Daoy (cell line): Measurements from ENCODE around the gene QSOX2. TPM values are rescaled to one million over a fixed set of nuclear protein-coding genes. Genes with fewer than 3 reads are reported as not detected.
"Not testable (repeated sequence)": the region's sequence is repeated elsewhere in the genome, so short reads cannot be mapped to it uniquely, and the experiment has no call there.

ENCODE experiments used
- DNase-seq: peaks from one replicate; pipeline ENCODE4 v3.0.0-alpha.2; 2015; ENCODE audit warnings: low read depth
- total RNA-seq: library from RNA; depleted of rRNA; stranded (reverse); fragments of >200 nt; shearing (Covaris generic); gene quantifications from 2 replicates; pipeline ENCODE4 v1.2.3, GENCODE V29; 2014

QSOX2 gene
- total RNA-seq, 1 experiment from 2014 or later: 30.3 TPM

DNA sequence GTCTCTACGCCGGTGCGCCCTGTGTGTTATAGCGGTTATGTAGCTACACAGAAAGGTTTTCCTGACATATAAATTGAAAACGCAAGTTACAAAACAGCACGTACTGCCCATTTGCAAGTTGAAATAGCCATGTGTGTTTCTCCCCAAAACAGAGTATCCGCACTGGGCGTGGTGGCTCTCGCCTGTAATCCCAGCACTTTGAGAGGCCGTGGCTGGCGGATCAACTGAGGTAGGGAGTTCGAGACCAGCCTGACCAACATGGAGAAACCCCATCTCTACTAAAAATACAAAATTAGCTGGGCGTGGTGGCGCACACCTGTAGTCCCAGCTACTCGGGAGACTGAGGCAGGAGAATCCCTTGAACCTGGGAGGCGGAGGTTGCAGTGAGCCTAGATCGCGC lies 21.0 kb upstream of the QSOX2 start:
- not testable (repeated sequence) for DNase-seq

DNA sequence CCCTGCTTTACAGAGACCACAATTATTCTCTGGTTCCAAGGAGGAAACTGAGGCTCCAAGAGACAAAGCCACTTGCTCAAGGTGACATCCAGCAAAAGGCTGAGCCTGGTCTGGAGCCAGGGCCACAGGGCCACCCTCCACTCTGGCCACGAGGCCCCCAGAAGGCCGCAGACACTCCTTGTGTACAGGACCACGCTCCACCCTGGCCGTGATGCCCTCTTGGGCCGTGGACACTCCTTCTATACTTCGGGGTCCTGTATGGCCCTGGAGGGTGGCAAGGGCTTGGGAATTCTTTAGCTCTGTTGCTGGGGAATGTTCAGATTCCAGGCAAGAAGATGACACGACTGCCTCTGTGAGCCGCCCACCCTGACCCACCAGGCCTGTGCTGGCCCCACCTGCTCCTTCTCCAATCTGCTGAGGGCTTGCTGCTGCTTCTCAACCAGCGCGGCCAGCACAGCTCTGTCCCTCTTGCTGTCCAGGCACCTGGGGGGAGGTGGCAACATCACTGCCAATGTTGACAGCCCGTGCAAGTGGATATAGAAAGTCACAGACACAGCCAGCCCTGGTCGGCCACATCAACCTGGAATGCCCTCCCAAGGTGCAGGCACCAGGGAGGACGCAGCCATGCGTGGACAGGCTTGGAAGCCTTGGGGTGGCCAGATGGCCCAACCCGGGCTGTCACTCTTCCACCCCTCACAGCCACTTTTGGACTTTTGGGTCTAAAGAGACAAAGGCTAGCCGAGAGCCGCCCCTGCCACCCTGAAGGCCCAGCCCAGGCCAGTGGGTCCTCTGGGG lies 20.1 kb upstream of the QSOX2 start:
- DNase-seq: no peak

DNA sequence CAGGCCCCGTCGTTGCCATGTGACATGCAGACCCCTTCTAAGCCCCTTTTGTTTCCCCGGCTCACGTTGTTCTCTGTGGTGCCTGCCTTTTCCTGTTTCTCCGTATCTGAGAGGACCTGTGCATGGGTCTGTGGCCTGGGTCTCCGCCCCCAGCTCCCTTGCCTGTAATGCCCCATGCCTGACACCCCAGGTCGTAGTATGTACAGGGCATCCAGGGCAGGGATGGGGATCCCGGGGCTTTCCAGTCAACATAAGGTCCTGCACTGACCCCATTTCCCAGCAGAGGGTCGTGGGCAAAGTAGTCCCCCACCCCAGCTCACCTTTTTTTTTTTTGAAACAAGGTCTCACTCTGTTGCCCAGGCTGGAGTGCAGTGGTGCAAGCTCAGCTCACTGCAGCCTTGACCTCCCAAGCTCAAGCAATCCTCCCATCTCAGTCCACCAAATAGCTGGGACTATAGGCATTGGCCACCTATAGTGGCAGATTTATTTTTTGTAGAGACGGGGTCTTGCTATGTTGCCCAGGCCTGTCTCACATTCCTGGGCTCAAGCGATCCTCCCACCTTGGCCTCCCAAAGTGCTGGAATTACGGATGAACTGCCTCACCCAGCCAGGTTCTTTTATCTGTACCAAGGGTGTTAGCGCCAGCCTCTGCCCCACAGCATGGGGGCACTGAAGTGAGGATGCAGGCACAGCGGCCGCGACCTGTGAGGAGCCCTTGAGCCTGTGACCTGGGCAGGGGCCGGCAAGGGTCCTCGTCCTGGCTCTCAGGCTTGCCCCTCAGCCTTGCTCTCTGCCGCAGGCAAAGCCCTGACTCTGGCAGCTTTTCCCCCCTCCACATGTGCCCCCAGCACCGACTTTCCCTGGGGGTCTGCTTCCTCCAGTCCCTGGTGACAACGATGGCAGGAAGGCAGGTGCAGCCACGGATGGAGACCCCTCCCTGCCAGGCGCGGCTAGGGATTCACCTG lies 19.1 kb upstream of the QSOX2 start:
- no peak for DNase-seq

DNA sequence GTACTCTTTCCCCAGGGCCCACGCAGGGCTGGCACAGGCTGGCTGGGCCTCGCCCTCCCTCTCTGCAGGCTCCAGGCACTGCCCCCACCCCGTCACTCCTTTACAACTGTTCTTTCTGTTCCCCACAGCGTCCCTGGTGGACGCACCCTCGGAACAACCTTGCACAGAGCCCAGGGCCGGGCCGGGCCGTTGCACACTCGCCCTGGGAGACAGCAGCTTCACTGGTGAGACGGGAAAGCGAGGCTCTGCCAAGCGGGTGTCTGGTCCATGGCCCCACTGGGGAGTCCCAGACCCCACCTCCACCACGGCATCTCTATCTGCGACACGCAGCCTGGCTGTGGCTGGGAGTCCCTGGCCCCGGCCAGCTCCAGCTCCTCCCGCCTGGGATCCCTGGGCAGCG lies 18.4 kb upstream of the QSOX2 start:
- DNase-seq: no peak

DNA sequence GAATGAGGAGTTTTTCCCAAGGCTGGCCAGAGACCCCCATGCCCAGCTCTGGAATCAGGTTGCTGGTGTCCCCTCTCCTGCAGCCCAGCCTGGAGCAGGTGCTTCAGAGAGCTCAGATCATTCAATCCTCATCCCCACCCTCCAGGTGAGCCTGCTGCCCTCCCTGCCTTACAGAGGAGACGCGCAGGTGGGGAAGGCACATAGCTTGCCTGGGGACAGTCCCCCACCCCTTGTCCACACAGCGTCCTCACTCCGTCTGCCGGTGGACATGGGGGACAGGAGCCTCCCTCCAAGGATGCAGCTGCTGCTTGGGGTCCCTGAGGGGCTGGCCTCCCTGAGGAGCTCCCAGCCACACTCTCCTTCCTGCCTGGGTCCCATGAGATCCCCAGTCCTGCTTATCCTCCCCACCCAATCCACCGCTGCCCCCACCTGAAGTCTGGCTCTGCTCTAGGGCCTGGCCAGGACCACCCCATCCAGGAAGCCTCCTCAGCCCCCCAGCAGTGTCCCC lies 17.1 kb upstream of the QSOX2 start:
- DNase-seq: no peak

DNA sequence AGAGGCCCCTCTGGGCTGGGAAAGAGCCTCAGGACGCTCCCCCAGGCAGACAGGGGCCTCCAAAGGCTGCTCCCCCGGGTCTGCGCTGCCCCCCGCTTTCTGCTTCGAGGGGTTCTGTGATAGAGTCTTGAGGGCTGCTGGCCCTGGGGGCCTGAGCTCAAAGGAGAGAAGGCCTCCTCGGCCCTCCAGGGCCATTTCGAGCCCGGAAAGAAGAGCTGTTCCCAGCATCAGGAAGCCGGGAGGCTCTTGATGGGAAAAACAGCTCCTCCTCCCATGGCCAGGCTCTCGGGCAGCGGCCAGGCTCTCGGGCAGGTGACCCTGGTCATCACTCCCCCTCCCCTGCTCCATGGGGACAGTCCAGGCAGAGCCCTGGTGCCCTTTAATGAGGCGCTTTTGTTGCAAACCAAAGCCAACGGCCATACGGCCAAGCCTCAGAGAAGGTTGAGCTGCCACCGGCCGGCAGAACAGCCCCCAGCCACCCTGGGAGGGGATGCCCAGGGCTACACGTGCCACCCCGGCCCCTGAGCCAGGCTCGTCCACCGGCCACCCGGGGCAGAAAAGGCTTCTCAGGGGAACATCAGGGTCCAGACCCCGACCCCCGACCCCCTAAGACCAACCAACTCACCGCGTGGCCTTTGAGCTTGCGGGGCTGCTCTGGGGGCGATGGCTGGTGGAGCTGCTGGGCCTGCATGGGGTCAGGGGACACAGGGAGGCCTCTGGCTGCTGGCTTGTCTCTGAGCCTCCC lies 16.2 kb upstream of the QSOX2 start:
- no peak for DNase-seq

DNA sequence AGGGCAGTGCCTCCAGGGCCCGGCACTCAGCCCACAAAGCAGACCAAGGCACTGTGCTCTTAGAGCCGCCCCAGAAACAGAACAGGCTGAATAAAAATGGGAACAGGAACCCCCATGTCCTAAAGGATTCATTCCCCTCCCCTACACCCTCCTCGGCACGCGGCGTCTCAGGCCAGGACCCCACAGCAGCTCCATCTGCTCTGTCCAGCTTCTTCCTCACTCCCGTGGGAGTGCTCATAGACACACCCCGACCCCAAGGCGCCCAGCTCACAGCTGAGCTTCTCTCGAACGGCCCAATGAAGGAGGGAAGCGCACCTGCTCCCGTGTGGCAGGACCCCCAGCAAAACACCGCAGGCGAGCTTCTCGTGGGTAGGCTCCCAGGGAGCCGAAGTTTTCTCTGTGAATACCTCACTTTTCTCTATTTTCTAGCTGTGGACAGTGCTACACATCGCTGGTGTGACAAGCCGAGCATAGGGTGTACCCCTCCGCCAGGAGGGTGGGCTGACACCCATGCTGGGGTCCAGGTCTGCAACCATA lies 15.4 kb upstream of the QSOX2 start:
- DNase-seq: no peak

DNA sequence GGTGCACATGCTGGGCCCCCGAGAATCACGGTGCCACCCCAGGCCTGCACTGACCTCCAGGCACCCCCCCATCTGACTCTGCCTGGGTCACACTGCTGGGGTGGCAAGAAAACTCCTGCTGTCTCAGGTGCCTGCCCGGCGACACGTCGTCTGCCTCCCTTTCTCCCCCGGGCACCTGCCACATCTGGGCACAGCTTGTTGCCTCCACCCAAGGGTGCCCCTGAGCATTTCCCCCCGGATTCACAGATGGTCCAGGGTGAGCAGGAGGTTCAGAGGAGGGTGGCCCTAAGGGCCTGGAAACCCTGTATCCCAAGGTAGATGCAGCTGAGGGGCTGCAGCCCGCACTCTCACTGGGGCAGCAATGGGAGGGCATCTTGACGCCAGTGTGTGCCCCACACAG lies 14.9 kb upstream of the QSOX2 start:
- no peak for DNase-seq

DNA sequence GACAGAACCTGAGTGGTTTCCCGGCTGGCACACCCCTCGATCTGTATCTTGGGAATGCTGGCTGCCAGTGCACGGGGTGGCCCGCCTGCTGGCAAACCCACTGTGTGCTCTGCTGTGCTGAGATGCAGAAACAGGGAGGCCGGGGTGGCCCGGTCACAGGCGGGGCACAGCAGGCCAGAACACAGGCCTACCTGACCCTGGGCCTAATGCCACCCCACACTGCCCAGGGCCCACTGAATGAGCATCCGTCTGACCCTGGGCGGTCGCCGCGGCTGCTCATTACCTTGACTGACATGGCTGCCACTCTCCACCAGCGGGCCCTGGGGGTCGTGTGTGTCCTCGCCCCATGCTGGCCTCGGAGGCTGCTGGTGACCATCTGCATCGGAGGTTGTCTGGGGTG lies 14.2 kb upstream of the QSOX2 start:
- DNase-seq: no peak

DNA sequence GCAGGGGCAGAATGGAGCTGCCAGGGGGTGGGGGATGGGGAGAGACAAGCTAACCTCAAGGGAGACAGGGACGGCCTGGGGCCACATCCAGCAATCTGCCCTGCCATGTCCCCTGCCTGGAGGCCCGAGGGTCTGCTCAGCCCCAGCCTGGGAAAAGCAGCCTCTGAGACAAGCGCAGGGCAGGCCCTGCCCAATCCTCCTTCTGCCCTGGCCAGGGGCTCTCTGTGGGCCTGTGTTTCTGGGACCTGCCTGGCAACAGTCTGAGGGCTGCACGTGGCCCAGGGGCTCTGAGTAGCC lies 13.9 kb upstream of the QSOX2 start:
- no peak for DNase-seq

DNA sequence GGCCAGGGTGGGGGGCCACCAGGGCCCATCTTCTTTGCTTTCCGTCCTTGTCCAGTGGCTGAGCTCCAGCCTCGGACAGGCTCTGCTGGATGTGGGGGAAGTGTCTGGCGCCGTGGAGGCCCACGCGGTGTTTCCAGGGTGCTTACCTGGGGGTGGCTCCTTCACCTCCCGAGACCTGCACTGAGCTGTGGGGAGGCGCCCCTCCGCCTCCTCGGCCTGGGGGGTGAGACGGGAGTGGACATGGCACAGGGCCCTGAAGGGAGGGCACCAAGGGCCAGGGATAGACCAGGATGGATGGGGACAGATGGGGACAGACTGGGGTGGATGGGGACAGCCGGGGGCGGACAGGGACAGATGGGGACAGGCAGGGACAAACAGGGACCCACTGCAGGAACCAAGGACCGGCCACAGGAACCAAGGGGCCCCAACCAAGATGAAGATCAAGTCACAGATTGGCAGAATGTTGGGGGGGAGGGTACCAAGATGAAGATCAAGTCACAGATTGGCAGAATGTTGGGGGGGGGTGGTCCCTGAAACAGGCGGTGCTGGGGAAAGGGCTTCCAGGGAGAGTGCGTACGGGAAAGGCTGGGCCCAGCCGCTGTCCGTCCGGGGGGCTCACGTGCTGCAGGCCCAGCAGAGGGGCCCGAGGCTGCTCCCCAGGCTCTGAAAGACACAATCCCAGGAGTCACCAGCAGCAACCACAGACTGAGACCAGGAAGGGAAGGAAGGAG lies 13.3 kb upstream of the QSOX2 start:
- DNase-seq: no peak

DNA sequence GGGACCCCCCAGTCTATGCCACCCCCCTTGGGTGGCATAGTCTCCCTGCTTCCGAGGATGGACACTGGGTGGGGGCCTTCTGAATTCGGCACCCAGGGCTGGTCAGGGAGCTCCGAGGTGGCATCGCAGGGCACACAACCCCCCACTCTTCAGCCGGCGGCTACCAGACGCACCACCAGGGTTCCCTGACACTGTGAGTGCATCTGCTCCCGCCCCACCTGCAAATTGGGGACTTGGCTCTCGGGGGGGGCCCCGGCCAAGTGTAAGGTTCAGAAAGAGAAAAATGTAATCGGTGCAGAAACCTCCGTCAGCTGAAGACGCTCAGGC lies 12.7 kb upstream of the QSOX2 start:
- DNase-seq: no peak

DNA sequence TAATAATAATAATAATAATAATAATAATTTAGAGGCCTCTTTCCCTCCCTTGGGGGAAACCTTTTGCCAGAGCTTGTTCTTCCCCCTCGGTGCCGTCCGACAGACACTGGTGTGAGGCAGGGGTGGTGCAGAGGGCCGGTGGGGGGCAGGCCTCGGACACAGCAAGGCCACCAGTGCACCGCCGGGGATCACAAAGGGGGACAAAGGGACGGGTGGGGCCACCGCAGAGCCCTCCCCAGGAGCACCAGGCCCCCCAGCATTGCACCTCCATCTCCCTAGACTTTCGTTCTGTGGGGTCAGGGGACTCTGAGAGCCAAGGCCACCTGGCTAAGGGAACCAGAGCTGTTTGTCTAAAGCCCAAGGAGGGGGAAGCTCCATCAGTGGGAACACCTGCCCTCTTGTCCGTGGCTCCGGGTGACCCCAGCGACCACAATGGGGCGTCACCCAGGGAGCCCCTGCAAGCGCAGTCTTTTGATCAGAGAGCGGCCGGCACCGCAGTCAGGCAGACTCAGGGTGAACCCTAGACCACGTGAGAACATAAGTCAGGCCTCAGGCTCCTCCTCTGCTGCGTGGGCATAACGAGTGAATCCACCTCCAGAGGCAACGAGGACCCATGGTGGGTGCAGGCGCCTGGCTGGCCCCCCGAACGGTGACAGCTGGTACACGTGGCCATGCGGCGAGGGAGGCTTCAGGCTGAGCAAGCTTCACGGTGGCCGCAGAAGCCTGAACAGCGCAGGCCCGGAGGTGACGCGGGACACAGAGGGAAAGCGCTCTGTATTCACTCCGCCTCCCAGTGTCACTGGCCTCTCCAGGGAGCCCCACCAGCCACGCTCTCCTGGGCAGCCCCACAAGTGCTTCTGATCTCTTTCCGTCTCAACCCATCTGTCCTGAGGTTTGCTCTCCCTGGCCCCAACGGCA lies 12.0 kb upstream of the QSOX2 start:
- no peak for DNase-seq

DNA sequence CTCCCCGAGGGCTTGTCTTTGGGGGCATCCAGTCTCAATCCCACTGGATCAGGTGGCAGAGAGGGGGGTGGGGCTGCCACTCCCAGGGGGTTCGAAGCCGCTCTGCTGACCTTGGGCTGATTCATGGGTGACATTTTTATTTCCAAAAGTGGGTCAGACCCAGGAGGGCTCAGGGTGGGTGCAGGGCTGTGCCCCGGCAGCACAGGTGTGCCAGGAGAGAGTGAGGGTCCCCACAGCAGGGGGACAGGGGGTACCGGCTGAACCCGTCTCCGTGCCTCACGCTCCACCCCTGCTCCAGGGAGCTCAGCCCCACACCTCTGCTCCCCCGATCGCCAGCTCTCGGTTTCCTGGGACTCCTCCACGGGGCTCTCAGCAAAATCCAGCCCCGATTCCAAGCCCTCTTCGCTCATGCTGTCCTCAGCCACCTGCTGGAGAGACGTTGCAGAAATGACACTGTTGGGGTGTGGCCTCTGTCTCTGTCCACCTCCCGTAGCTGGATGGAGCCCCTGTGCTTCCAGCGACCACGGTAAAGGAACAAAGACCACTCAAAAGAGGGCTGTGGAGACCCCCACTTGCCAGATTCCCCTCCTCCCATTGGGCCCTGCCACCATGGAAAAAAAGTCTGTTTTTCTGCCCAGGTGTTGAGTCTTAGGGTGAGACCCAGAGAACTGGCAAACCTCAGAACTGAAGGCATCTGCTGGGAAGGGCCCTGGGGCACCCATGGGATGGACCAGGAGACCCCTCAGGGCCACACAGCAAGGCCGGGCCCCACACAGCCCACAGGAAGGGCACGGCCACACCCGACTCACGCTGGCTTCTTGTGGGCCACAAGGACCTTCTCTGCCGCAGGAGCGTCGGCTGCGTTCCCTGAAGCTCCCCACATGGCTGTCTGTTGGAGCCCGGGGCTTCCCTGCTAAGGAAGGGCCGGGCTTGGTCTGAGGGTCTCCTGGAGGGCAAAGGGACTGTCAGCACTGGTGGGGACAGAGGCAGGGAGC lies 10.6 kb upstream of the QSOX2 start:
- DNase-seq: no peak

DNA sequence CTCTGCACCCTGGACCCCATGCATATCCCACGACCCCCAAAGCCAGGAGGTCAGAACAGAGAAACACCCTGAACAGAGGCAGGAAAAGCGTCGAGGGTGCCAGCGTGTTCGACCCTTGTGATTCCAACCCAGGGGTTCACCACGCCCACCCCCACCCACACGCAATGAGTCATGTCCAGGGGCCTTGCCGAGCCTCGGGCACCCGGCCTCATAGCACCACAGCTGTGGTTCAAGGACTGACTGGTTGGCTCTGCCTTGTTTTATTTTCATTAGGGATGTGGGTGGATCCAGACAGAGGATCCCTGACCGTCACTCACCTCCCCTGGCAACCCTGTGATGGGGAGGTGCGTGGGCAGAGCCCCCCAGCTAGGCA lies 9.5 kb upstream of the QSOX2 start:
- DNase-seq: peak; percentile 94

DNA sequence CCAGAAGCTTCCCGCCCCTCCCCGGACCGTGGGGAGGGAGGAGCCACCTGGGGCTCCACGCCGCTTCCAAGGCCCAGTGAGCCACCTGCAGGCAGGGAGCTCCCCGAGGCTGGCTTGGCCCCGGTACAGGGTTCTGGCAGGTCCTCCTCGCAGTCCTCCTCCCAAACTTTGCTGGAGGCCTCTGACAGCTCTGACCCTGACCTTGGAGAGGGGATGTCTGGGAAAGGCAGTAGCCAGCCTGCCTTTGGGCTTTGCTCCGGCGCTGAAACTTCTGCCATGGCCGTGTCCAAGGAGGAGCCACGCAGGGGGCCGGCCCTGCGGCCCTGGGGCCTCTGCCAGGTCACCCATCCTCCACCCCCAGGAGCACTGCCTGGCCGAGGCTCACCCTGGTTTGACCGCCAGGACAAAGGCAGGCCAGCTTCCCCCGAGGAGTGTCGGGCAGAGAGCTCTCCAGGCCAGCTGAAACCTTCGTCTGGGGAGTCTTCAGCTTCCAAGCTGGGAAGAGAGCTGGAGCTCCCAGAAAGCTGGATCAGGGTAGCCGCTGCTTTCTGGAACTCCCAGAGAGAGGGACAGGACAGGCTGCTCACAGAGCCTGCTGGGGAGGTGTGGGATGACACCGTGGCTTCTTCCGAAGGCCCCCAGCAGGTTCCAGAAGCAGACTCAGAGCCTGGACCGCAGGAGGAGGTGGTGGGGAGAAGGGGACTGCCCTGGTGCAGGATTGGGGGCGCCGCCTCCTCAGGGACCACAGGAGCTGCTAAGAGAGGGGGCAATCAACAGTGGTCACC lies 9.0 kb upstream of the QSOX2 start:
- peak; percentile 53 for DNase-seq

DNA sequence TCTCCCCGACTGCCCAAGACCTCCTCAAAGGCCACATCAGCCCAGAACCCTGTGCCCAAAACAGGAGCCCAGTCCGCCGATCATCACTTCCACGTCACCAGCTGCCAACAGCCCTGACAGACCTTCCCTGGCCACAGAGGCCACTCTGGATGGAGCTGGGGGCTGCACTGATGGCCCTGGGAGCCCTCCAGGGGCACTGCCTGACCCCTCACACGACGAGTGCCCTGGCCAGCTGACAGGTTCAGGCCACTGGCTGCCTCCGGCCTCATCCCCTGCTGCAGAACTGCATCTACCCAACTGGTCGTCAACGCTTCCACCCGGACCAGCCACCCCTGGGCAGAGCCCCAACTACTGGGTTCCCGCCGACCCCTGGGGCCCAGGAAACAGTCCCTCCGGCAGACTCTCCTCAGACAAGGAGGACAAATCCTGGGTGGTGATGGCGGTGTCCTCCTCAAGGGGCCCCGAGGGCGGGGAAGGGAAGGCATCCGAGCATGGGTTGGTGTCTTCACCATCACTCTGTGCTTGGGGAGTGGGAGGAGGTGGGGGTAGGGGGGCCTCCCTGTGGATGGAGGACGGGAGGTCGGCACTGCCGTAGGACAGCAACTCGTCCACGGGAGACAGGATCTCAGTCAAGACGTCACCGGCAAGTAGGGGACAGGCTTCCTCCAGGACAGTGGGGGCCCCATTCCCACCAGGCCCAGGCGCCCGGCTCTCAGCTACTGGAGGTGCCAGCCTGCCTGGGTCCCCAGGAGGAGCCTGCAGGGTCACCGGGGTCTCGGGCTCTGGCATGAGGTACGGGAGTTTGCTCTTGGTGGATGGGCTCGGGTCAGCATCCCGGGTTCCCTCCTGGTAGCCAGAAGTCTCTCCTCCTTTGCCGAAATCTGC lies 7.9 kb upstream of the QSOX2 start:
- DNase-seq: no peak
